ENCODE results near the gene NAB2.
"Not testable (repeated sequence)": the region's sequence is repeated elsewhere in the genome, so short reads cannot be mapped to it uniquely, and the experiment has no call there.

Gene NAB2, protein sequence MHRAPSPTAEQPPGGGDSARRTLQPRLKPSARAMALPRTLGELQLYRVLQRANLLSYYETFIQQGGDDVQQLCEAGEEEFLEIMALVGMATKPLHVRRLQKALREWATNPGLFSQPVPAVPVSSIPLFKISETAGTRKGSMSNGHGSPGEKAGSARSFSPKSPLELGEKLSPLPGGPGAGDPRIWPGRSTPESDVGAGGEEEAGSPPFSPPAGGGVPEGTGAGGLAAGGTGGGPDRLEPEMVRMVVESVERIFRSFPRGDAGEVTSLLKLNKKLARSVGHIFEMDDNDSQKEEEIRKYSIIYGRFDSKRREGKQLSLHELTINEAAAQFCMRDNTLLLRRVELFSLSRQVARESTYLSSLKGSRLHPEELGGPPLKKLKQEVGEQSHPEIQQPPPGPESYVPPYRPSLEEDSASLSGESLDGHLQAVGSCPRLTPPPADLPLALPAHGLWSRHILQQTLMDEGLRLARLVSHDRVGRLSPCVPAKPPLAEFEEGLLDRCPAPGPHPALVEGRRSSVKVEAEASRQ

DNA sequence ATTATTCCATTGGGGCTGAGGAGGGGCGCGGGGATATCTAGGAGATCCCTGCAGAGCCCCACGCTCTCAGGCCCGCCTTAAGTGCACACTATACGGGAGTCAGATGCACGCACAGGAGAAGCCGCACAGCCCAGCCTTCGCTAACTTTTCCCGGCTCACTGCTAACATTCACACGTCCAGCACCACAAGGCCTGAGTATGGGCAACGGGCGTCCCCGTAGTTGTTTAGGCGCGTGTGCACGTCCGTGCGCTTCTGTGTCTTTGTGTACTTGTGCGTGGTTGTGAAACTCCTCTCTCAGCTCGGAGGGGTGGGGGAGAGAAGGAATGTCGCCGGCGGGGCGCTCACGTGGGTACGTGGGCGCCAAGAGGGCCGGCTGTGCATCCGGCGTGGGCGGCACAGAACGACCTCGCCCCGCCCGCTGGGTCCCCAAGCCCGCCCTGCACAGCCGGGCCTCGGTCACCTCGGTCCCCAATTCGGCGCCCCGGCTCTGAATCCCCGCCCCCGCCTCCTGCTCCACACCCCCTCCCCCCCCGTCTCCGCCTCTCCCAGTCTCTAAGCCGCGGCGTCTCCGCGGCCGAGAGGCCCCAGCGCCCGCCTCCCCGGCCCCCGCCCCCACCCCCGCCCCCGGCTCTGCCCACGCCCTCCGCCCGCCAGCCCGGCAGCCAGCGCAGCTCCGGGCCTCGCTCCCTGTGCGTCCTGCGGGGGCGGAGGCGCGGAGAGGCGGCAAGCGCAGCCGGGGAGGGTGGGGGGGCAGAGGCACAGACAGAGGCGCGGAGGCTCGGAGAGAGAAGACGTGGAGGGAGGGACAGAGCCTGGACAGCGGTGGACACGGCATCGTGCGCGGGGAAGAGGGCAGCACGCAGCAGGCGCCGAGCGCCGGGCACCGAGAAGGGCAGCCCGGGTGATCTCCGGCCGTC is at the start of gene NAB2:
Gene NAB2 (plus strand): TSS at position 761 of the 917 bp plus-strand sequence. CDS start 158 bp downstream, outside the sequence.
- DNase-seq: peak; percentile 90

DNA sequence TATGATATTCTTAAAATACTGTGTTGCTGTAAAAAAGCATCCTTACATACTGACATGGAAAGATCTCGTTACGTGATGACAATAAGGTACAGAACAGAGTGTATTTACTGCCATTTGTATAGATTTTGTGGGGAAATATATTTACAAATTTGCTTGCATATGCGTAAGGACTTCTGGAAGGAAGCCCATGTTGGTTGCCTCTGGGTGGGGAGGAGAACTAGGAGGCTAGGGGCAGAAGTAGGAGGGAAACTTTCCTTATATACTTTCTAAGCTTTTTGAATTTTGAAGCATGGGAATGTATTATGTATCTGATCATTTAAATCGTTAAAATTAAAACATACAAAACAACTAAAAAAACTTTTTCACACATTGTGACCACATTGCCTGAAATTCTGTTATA is 48.7 kb upstream of the NAB2 start:
- DNase-seq: no peak

DNA sequence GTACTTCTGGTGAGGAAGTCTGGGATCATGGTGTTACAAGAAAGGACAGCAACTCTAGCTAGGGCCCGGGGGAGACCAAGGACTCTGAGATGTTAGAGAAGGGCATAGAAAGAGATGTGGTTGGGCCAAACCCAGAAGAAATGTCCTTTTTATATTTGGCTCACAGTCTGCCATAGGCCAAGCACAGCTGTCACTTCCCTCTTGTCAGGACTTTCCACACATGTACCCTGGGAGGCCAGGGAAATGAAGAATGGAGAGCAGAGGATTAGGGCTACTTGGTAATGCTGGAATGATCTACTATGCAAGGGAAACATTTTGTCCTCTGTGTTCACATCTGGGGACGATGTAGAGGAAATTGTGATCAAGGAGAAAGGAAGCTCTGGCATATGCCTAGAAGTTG is 48.2 kb upstream of the NAB2 start:
- no peak for DNase-seq

DNA sequence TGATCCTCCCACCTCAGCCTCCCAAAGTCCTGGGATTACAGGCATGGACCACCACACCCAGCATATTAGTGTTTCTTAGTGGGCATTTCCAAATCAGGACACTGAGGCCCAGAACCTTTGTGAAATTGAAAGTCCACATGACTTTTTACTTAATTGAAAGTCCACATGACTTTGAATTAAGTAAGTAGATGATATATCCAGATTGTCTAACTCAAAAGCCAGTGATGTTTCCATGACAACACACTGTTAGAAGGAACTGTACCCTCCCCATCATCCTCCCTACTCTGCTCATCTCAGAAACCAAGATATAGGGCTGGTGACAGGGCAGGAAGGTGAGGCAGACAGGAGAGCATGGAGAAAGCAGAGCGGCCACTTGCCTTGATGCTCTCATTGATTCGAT is 46.2 kb upstream of the NAB2 start:
- DNase-seq: no peak

DNA sequence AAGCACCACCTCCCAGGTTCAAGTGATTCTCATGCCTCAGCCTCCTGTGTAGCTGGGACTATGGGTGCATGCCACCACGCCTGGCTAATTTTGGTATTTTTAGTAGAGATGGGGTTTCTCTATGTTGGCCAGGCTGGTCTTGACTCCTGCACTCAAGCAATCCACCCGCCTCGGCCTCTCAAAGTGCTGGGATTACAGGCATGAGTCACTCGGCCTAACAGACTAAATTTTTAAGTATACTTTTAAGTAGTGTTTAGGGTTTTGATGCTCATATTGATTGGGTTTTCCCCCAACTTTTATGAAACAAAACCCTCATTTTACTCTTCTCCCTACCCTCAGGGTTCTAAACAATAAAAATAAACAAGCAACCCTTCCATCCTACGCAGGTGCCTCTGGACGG is 44.4 kb upstream of the NAB2 start:
- no peak for DNase-seq

DNA sequence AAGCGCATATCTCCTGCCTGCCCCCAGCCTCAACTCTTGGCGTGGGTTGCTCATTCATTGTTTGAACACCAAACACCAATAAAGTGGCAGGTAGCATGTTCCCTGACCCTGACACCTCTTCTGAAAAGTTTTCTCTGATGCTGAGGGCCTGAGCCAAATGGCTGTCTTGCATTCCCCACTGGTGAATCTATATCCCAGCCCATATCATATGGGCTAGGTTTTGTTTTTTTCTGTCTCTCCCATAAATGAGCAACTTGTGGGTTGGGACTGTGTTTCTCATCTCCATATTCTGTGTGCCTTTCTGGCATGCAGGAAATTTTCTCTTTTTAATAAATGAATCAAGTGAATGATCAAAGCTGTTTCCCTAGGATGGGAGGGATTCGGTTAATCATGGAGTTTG is 44.0 kb upstream of the NAB2 start:
- DNase-seq: no peak

DNA sequence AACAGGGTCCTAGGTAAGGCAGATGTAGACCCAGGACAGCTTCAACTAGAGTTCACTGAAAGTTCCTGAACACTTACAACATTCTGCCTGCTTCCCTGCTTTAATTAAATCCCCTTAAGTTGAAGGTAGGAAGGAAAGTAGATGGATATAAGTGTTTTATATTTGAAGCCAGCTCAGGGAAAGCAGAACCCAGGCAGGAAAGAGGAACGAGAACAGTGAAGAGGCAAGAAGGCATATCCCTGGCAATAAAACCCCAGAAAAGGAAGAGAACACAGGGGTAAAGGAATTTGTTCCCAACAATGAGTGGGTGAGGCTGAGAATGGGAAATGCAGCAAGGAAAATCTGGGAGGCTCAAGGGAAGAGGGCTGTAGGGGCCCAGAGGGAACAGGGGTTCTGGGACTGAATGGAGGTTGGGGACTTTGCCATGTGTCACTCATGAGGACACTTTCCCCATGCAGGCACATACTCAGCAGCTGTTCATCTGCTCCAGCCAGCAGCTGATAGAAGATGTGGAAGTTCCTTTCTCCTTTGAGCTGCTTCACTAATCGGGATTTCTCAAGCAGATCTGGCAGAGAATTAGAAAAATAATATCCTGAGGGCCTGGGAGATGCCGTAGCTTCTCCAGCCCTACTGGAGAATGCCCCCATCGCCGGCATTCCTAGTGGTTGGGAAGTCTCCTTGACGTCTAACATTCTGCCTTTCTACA is 42.7 kb upstream of the NAB2 start:
- no peak for DNase-seq

DNA sequence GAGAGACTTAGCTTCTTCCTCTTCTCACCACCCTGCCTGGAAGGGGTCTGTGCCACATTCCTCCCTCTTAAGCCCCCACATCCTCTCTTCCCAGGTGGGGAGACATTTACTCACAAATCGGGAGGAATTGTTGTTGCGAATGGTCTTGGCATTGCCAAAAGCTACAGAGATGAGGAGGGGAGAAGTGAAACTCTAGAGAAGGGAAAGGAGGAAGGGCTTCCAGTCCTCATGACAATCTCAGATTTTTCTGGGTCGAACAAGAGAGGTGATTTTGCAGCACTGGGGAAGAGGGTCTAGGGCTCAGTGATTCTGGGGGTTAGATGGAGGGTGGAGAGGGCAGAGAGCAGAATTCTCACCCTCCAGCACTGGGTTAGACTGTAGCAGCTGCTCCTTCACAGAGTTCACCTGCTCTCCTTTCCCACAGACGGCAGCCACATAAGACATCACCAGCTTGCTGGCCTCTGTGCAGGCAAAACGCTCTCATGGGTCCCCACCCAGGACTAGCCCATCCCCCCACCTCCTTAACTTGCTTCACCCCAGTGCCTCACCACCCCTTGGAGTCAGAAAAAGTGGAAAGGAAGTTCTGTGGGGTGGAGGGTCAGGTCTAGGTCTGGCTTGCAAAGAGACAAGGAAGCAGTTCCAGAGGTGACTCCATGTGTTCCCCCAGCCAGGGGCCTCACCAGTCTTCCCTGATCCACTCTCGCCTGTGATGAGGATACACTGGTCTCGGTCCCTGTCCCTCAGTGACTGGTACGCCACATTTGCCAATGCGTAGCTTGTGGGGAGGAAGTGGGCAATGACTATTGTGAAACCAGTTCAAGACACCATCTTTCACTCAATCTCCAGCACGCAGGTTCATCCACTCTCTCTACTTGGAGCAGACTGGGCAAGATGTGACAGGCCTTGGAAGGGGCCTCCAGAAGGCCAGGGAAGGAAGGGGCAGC is 41.7 kb upstream of the NAB2 start:
- peak; percentile 77 for DNase-seq

DNA sequence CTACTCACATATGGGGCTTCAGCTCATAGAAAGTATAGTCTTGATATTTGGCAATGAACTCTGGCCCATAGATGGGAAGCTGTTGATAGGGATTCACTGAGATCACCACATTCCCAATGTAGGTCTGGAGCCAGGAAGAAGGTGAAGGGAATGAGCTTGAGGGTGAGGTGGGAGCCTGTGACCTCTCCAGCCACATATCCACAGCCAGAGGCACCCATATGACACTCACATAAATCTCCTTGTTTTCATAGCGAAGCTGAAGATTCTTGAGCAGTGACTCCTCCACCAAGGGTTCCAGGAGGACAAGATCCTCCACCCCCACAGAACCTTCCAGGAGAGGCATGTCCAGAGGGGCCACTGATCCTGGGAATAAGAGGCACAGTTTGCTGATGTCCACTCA is 40.9 kb upstream of the NAB2 start:
- peak; percentile 61 for DNase-seq

DNA sequence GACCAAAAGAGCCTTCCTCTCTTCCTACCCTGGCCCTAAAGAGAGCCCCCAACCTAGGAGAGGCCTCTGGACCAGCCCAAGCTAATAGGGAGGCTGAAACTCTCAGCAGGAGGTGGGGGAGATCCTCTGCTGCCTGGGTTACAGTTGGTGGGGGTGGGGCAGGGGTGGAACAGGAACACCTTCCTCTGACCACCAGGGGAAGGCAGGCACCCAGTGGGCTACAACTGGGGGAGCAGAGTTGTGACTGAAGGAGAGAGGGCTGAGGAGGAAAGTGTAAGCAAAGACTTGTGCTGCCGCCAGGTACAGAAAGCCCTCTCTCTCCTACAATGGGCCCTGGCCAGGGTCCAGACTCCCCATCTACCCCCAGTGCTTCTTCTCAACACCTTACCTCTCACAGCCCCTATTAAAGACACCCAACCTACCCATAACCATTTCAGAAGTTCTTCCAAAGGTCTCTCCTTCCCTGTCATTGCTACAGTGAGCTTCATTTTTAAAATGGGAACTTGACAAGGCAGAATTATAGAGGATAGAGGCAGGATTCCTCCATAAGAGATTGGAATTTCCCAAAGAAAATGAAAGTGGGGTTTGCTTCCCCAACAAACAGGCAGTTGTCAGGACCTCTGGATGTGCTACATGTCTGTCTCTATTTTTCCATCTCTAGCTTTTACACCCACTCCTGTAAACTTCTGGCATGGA is 40.3 kb upstream of the NAB2 start:
- DNase-seq: peak; percentile 54

DNA sequence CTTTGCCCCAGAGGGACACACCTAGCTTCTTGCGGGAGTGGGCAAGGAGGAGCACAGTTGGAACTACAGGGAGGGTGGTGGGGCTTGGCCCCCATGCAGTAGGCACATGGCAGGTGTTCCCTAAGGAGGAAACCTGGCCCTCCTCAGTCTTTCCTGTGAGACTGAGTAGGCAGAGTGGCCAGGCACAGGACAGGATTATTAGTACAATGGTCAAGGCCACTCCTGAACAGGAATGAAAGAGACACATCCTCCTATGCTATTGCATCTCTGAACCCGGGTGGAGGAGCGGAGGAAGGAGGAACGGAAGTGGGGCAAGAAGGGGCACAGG is 39.8 kb upstream of the NAB2 start:
- no peak for DNase-seq

DNA sequence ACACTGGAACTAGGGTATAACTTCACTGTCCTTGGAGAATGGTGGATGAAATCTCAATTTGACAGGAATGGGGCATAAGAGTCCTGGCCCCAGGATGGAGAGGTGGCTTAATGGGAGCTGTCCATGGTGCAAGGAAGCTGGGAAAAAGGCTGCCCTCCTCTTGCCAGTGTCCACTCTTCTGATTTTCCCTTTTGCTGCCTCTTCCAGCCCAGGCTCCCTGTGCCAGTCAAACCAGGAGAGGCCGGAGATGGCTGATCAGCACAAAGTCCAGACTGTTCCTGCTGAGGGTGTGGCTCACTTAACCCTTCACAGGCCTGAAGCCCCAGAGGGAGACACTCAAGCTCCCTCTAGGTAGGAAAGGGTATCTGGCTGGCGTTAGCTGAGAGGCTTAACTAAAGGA is 39.0 kb upstream of the NAB2 start, which contains the start of gene MYO1A:
Gene MYO1A (minus strand): TSS at position 240 of the 400 bp plus-strand sequence. CDS start 1,806 bp downstream, outside the sequence.
- no peak for DNase-seq

DNA sequence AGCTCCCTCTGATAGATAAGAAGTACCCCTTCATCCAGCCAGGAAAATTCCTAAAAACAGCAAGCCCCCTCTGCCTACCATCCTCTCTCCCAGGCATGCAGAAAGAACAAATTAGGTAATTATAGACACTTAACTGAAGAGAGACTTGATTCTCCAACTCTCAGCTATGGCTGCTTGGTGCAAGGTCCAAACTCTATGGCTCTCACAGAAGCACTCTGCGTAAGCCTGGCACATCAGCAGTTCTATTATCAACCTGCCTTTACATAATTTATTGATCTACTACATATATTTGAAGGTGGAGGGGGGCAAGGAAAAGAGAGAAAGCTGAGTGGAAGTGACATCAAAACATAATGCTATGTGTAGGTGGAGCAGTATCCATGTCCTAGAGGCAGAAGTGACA is 37.9 kb upstream of the NAB2 start:
- DNase-seq: no peak

DNA sequence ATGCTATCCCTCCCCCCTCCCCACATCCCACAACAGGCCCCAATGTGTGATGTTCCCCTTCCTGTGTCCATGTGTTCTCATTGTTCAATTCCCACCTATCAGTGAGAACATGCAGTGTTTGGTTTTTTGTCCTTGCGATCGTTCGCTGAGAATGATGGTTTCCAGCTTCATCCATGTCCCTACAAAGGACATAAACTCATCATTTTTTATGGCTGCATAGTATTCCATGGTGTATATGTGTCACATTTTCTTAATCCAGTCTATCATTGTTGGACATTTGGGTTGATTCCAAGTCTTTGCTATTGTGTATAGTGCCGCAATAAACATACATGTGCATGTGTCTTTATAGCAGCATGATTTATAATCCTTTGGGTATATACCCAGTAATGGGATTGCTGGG is 35.8 kb upstream of the NAB2 start:
- DNase-seq: not testable (repeated sequence)

DNA sequence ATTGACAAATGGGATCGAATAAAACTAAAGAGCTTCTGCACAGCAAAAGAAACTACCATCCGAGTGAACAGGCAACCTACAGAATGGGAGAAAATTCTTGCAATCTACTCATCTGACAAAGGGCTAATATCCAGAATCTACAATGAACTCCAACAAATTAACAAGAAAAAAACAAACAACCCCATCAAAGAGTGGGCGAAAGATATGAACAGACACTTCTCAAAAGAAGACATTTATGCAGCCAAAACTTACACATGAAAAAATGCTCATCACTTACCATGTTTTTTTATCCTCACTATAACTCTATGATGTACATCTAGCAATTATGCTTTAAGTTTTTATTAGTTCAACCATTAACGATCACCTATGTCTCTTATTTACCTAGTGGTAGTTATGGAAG is 35.0 kb upstream of the NAB2 start:
- DNase-seq: not testable (repeated sequence)

DNA sequence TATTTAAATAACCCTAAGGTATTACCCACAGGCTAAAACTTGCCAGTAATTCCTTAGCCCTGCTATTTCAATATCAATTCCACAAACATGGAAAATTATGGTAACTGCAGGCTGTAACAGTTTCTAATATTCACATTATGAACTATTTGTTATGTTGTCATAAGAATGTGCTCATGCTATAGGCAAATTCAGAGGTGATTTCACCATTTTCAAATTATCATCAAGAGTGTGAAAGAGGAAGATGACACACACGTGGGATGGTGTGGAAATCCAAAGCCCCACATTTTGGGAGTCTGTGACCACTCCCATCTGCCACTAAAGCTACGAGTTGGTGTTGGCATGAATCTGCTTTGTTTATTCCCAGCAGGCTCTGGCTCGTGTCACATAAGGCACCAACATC is 33.1 kb upstream of the NAB2 start:
- no peak for DNase-seq

DNA sequence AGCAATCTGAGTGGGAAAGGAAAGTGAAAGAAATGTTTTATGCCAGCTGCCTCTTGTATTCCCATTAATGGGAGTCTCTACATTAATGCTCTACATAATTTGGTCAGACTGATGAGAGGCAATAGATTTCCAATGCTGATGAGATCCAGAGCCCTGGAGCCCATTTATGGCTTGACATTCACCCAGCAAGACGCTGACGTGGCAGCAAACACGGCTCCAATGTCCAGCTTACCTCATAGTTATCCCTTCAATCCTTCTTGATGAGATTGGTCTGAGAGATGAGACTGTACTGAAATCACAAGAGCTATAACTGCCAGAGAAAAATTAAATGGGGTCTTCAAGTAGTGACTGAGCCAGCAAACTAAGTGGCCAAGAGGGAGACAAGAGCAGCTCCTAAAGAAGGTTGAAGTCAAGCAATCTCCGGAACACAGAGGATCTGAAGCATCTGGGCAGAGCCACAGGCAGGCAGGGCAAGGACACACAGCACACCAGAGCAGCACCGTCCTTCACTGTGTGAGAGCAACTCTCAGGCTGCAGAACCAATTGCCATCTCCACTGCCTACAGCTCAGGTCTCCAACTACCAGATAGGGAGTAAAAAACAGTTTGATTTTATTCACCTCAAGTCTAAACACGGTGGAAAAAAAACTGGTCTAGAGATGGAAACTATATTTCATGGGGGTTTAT is 31.7 kb upstream of the NAB2 start:
- no peak for DNase-seq

DNA sequence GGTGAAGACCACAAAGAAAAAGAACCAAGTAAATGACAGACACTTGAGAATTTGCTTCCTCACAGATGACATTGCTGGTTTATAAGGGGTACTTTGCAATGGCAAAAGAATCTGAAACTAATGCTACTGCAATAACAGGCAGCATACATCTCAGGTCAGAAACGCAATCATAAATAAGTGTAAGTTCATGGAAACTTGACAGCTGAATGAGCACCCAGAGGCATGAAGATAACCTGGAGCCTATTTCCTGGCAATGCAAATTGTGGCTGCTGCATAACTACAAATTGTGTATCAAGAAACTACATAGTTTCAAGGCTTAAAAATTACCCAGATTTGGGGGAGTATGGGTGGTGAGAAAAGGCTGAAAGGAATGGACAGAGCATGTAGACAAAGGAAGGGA is 30.5 kb upstream of the NAB2 start:
- no peak for DNase-seq

DNA sequence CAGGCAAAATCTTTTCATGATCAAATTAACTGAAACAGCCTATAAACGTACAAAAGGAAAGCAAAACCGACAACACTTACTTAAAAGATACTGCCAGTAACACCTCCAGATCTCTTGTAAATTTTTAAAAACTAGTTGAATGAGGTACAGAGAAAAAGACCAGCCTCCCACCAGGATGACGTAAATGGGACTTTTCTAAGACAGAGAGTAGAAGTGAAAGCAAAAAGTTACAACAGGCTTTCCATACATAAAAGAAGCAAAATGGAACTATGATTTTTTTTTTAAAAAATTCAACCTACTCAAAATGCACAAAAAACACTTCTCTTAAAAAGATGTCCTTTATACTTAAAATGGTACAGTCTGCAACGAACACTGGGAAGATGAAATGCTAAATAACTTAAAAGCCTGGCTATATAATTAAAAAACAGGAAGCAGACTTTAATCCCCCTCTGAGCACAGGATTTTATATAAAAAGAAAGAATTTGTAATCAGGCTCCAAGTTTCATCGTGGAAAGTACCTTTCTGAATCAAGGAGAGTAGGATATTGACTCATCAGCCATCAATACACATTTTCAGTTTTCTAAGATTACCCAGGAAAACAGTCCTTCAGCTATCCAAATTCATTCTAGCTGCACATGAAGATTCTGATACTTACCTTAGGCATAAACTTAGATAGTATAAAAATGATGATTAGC is 24.8 kb upstream of the NAB2 start:
- DNase-seq: no peak

DNA sequence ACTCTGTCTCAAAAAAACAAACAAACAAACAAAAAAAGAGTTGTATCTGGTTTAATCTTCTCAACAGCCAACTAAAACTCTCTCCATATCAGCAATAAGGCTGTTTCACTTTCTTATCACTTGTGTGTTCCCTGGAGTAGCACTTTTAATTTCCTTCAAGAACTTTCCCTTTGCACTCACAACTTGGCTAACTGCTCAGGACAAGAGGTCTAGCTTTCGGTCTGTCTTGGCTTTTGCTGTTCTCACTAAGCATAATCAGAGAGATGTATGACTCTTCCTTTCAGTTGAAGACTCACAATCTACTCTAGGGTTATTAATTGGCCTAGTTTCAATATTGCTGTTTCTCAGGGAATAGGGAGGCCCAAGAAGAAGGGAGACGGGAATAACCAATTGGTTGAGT is 22.7 kb upstream of the NAB2 start:
- DNase-seq: no peak

Measured in activated CD8-positive, alpha-beta memory T cell treated with anti-CD3 and anti-CD28 coated beads for 24 hours (primary cell).